ENCODE results near the gene RASSF3.

- TF ChIP-seq, protein P1, sequence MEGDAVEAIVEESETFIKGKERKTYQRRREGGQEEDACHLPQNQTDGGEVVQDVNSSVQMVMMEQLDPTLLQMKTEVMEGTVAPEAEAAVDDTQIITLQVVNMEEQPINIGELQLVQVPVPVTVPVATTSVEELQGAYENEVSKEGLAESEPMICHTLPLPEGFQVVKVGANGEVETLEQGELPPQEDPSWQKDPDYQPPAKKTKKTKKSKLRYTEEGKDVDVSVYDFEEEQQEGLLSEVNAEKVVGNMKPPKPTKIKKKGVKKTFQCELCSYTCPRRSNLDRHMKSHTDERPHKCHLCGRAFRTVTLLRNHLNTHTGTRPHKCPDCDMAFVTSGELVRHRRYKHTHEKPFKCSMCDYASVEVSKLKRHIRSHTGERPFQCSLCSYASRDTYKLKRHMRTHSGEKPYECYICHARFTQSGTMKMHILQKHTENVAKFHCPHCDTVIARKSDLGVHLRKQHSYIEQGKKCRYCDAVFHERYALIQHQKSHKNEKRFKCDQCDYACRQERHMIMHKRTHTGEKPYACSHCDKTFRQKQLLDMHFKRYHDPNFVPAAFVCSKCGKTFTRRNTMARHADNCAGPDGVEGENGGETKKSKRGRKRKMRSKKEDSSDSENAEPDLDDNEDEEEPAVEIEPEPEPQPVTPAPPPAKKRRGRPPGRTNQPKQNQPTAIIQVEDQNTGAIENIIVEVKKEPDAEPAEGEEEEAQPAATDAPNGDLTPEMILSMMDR (IDR thresholded peaks at IDR 0.05 in 4 of 5, conservative IDR thresholded peaks at IDR 0.05 in 1 of 5) = no peak
- no peak for TF ChIP-seq POLR2A (IDR thresholded peaks at IDR 0.05)
Measured at GRCh38 chr12:64582862-64583261, 27.4 kb upstream of the RASSF3 start.
